Neural progenitor cell (in vitro differentiated cells): ENCODE results near the gene FABP1. TPM values are rescaled to one million over a fixed set of nuclear protein-coding genes. Genes with fewer than 3 reads are reported as not detected.

Source experiments
- DNase-seq: peaks from one replicate; pipeline ENCODE4 v3.0.0-alpha.2; 2016; ENCODE audit warnings: low spot score
- H2AFZ ChIP-seq: fragments of 200-600 bp; sonication (generic); replicated peaks from 2 replicates; pipeline ENCODE4 v1.6.1; 2016; ENCODE audit warnings: antibody characterized with exemption
- H3F3A ChIP-seq: fragments of 200-600 bp; sonication (generic); 2 replicates; pipeline ENCODE4 v1.6.1; 2016; ENCODE audit warnings: antibody characterized with exemption, low read depth
- H3K27ac ChIP-seq: fragments of 200-600 bp; sonication (generic); 2 replicates; pipeline ENCODE4 v1.5.1; 2016; ENCODE audit warnings: mild to moderate bottlenecking
- H3K27me3 ChIP-seq: fragments of 200-600 bp; sonication (generic); 2 replicates; pipeline ENCODE4 v1.6.1; 2016; ENCODE audit warnings: mild to moderate bottlenecking, moderate library complexity
- H3K36me3 ChIP-seq: fragments of 200-600 bp; sonication (generic); 2 replicates; pipeline ENCODE4 v1.5.1; 2016
- H3K4me1 ChIP-seq: fragments of 200-600 bp; sonication (generic); 2 replicates; pipeline ENCODE4 v1.6.1; 2016; ENCODE audit warnings: mixed run types
- H3K4me2 ChIP-seq: fragments of 200-600 bp; sonication (generic); 2 replicates; pipeline ENCODE4 v1.6.1; 2016
- H3K4me3 ChIP-seq: fragments of 200-600 bp; sonication (generic); 2 replicates; pipeline ENCODE4 v1.5.1; 2016
- H3K79me2 ChIP-seq: fragments of 200-600 bp; sonication (generic); 2 replicates; pipeline ENCODE4 v1.6.1; 2016; ENCODE audit warnings: low read depth
- H3K9ac ChIP-seq: fragments of 200-600 bp; sonication (generic); 2 replicates; pipeline ENCODE4 v1.6.1; 2016
- H3K9me3 ChIP-seq: fragments of 200-600 bp; sonication (generic); 2 replicates; pipeline ENCODE4 v1.5.1; 2016; ENCODE audit warnings: low read depth
- H4K20me1 ChIP-seq: fragments of 200-600 bp; sonication (generic); 2 replicates; pipeline ENCODE4 v1.6.1; 2016; ENCODE audit warnings: low read depth
- H3K27ac Mint-ChIP-seq: 3 replicates; pipeline ENCODE4 v1.8.0; 2021; ENCODE audit warnings: mixed read lengths
- H3K27me3 Mint-ChIP-seq: 2 replicates; pipeline ENCODE4 v1.8.0; 2022; ENCODE audit warnings: low read depth, mild to moderate bottlenecking, inconsistent platforms, moderate library complexity, mixed read lengths; ENCODE audit not compliant: insufficient read depth
- H3K36me3 Mint-ChIP-seq: 3 replicates; pipeline ENCODE4 v1.8.0; 2021; ENCODE audit warnings: mixed read lengths
- H3K4me1 Mint-ChIP-seq: 3 replicates; pipeline ENCODE4 v1.8.0; 2021; ENCODE audit warnings: mixed read lengths
- H3K4me3 Mint-ChIP-seq: 3 replicates; pipeline ENCODE4 v1.8.0; 2021; ENCODE audit warnings: mild to moderate bottlenecking, moderate library complexity, mixed read lengths
- H3K9me3 Mint-ChIP-seq: 3 replicates; pipeline ENCODE4 v1.8.0; 2020; ENCODE audit warnings: mixed read lengths
- EZH2 ChIP-seq: fragments of 200-600 bp; sonication (generic); IDR thresholded peaks from 2 replicates; pipeline ENCODE4 v1.6.1; 2017; ENCODE audit warnings: antibody characterized with exemption, mild to moderate bottlenecking, moderate library complexity
- EZH2phosphoT487 ChIP-seq: fragments of 200-600 bp; sonication (generic); IDR thresholded peaks from 2 replicates; pipeline ENCODE4 v1.6.1; 2017; ENCODE audit warnings: antibody characterized with exemption
- total RNA-seq: library from RNA; depleted of rRNA; stranded (reverse); fragments of >200 nt; gene quantifications from 2 replicates; pipeline ENCODE4 v1.2.3, GENCODE V29; 2015; ENCODE audit warnings: low replicate concordance
- TF ChIP-seq, protein P1 (sequence below): fragments of 200-600 bp; sonication (generic); IDR thresholded peaks from 2 replicates; pipeline ENCODE4 v1.5.1; 2017; ENCODE audit warnings: antibody characterized with exemption, mild to moderate bottlenecking

The FABP1 gene
- total RNA-seq, 1 donor from 2014 or later: not detected

GRCh38 chr2:88172882-88173281 lies 45.0 kb upstream of the FABP1 start:
- Histone ChIP-seq H3K36me3 (no peaks in the 10 kb centered on the region), H3K9me3 (no peaks in the 10 kb centered on the region), H3F3A (no peaks in the 10 kb centered on the region), H3K9ac (no peak overlapping the region), H3K27me3 (peaks cover 7% of the 10 kb centered on the region), H3K27ac (no peak overlapping the region), H3K4me3 (no peak overlapping the region), H3K4me2 (no peak overlapping the region), H3K4me1 (no peaks in the 10 kb centered on the region), H2AFZ (no peak overlapping the region), H4K20me1 (no peaks in the 10 kb centered on the region), H3K79me2 (no peaks in the 10 kb centered on the region)
- TF ChIP-seq, protein P1, sequence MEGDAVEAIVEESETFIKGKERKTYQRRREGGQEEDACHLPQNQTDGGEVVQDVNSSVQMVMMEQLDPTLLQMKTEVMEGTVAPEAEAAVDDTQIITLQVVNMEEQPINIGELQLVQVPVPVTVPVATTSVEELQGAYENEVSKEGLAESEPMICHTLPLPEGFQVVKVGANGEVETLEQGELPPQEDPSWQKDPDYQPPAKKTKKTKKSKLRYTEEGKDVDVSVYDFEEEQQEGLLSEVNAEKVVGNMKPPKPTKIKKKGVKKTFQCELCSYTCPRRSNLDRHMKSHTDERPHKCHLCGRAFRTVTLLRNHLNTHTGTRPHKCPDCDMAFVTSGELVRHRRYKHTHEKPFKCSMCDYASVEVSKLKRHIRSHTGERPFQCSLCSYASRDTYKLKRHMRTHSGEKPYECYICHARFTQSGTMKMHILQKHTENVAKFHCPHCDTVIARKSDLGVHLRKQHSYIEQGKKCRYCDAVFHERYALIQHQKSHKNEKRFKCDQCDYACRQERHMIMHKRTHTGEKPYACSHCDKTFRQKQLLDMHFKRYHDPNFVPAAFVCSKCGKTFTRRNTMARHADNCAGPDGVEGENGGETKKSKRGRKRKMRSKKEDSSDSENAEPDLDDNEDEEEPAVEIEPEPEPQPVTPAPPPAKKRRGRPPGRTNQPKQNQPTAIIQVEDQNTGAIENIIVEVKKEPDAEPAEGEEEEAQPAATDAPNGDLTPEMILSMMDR: no peak
- no peak for TF ChIP-seq EZH2phosphoT487
- TF ChIP-seq EZH2: no peak
- H3K9me3 Mint-ChIP-seq: peaks cover 21% of the 10 kb centered on the region
- H3K27ac Mint-ChIP-seq: no peak overlapping the region
- no peaks in the 10 kb centered on the region for H3K4me1 Mint-ChIP-seq
- no peak for DNase-seq
- H3K4me3 Mint-ChIP-seq: no peak overlapping the region
- H3K36me3 Mint-ChIP-seq: peaks cover 2% of the 10 kb centered on the region
- peaks cover 13% of the 10 kb centered on the region for H3K27me3 Mint-ChIP-seq

DNA sequence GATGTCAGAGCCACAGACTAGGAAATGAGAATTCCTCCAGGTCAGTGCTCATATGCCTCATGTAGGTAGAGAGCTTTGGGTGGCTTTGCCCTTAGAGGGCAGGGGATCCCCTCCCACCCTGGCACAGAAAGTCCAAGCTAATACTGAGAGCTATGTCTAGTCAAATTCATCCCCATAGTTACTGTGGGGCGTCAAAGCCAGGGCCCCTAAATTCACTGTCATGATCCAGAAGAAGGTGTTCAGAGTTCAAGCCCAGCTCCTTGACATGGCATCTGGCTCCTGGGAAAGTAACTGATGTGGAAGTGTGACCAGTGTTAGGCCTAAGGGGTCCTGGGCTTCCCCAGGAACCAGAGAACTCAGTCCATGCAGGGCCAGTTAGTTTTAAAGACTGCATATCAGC lies 44.1 kb upstream of the FABP1 start:
- no peaks in the 10 kb centered on the region for H3K4me1 Mint-ChIP-seq
- no peaks in the 10 kb centered on the region for H3K4me1 ChIP-seq
- peaks cover 7% of the 10 kb centered on the region for H3K9me3 ChIP-seq
- no peaks in the 10 kb centered on the region for H3K36me3 ChIP-seq
- no peak overlapping the region for H3K27ac ChIP-seq
- peaks cover 13% of the 10 kb centered on the region for H3K27me3 Mint-ChIP-seq
- TF ChIP-seq, protein P1: no peak
- no peak for TF ChIP-seq EZH2
- no peak for TF ChIP-seq EZH2phosphoT487
- H3F3A ChIP-seq: no peaks in the 10 kb centered on the region
- H3K27ac Mint-ChIP-seq: no peak overlapping the region
- H3K4me3 ChIP-seq: no peak overlapping the region
- H3K36me3 Mint-ChIP-seq: peaks cover 2% of the 10 kb centered on the region
- no peak overlapping the region for H2AFZ ChIP-seq
- no peaks in the 10 kb centered on the region for H4K20me1 ChIP-seq
- peaks cover 7% of the 10 kb centered on the region for H3K27me3 ChIP-seq
- no peak overlapping the region for H3K4me3 Mint-ChIP-seq
- H3K4me2 ChIP-seq: no peak overlapping the region
- H3K9ac ChIP-seq: no peak overlapping the region
- no peak for DNase-seq
- H3K79me2 ChIP-seq: no peaks in the 10 kb centered on the region
- peaks cover 21% of the 10 kb centered on the region for H3K9me3 Mint-ChIP-seq

DNA sequence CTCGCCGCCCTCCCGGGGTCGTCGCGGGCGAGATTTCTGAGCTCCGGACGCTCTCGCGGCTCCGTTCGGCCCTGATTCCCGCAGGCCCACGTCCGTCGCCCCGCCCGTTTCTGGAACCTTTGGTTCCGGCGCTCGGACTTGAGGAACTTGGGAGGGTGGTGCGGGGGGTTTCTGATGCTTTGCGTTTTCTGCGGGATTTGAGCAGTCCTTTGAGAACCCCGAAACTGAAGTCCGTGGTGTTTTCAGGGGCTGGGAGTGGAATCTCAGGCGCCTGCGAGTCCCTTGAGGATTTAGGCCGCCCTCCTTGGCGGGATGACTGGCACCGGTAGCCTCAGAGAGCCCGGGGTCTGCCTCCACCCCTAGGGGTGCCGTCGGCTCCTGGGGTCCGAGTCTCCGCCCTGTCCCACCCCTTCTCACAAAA lies 42.6 kb upstream of the FABP1 start:
- DNase-seq: no peak
- Mint-ChIP-seq H3K36me3 (peaks cover 2% of the 10 kb centered on the region), H3K27me3 (peaks cover 13% of the 10 kb centered on the region), H3K4me3 (peak overlapping the region; percentile 71), H3K9me3 (peaks cover 21% of the 10 kb centered on the region), H3K4me1 (no peaks in the 10 kb centered on the region), H3K27ac (no peak overlapping the region)
- Histone ChIP-seq H4K20me1 (no peaks in the 10 kb centered on the region), H3F3A (no peaks in the 10 kb centered on the region), H3K9me3 (peaks cover 7% of the 10 kb centered on the region), H3K27me3 (peaks cover 7% of the 10 kb centered on the region), H3K4me2 (peak overlapping the region; percentile 78), H3K27ac (no peak overlapping the region), H2AFZ (peak overlapping the region; percentile 93), H3K4me1 (no peaks in the 10 kb centered on the region), H3K79me2 (no peaks in the 10 kb centered on the region), H3K9ac (no peak overlapping the region), H3K36me3 (no peaks in the 10 kb centered on the region), H3K4me3 (peak overlapping the region; percentile 47)
- no peak for TF ChIP-seq EZH2
- TF ChIP-seq, protein P1: no peak
- TF ChIP-seq EZH2phosphoT487: no peak
